NOMO-1 treated with DMSO at 0.1 percent for 48 hours (cell line): ENCODE measurements around the gene GABBR1.

Experiments used
- DNase-seq: peaks from one replicate; lab custom pipeline; 2025; ENCODE audit not compliant: unreplicated experiment; lab: John Stamatoyannopoulos, UW

Gene GABBR1

DNA sequence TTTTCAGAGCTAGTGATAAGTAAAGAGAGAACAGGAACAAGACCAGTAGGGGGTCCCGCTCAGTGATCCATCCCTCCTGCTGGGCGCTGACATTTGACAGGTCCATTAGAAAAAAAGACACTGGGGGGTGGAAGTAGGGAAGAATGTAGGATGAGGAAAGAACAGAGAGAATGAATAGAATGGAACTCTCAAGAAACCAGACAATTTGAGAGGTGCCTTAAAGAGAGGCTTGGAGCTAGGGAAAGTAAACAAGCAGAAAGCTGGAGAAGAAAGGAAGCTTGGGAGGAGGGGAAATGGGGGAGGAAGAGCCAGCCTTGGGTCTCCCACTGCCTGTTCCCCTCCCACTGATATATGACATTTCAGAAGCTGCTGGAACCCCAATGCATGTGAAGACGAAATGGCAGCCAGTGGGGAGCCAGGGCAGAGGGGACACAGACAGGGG is 8.4 kb downstream of the GABBR1 start:
- no peak for DNase-seq

DNA sequence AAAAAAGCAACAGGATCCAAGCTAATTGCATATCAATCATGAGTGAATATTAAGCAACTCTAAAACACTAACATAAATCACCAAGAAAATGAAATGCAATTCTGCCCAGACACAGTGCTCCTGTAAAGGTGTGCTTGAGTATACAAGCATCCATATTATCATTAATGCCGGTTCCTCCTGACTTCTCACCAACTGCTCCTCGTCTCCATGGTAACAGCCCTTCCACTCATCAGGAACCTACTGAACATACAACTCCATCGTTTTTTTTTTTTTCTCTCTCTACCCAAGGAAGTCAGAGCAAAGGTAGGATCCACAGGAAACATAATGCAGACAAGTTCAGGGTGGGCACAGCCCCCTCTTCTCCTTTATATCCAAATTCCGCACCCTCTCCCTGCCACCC is 12.4 kb downstream of the GABBR1 start:
- DNase-seq: no peak

DNA sequence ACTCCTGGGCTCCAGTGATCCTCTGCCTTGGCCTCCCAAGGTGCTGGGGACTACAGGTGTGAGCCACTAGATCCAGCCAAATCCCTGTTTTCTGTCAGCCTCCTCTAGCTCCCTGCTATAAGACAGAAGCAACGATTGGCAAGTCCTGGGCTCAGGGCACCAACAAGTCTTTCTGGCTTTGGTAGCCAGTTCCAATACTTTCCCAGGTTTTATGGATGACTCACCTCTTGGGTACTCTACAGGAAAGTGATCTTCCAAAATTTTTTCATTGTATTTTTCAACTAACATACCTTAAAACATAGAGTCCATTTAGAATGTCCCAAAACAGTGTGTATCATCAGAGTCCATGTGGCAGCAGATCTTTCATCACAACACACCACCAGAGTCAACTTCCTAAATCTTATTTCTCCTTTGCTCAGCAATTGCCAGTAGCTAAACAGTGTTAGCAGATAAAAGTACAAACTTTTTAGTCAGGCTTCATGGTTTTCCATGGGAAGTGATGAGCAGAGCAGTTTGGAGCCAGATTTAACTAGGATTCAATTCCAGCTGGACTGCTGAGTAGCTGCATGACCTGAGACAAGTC is 13.3 kb downstream of the GABBR1 start:
- DNase-seq: no peak

DNA sequence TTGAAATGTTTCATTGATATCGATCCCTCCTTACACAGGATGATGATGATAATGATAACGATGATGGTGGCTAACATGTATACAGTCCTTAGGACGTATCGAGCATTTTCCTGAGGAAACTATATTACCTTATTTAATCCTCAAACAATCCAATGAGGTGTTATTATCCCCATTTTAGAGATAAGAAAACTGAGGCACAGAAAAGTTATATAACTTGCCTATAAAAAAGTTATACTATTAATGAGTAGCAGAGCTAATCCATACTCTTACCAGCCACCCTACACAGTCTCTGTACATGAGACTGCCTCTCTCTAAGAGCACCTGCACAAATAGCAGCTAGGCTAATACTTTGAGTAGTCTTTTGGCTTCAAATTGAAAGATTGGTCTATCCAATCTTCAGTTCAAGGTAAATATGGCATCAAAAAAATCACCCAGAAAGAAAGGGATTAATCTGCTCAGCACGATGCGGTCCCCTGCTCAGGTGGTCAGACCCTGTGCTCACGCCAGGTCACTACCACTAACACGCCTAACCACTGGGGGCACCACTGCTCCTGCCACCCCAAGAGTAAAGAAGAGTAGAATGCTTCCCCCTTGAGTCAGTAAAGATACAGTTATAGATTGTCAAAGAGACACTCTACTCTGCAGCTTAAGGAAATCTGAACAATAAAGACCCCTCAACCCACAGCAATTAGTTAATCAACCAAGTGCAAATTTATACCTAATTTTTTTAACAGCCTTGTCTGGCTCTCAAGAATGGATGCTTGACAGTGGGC is 15.0 kb downstream of the GABBR1 start:
- DNase-seq: no peak

DNA sequence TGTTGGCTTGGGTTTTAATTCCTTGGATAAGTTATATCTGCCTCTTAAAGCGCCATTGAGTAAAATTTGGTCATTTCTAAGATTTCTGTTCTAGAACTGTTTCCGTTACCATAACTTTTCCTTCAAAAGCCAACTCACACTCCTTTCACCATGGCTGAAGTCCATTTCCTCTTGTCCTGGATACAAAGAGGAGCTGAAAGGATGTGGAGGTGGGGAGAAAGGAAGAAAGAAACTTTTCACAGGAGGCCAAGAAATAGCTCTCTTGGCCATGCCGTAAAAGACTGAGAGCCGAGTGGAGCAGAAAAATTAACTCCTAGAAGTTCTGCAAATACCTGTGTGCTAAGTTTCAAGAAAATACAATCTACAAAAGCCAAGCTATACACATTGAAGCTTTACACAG is 21.6 kb downstream of the GABBR1 start:
- no peak for DNase-seq

DNA sequence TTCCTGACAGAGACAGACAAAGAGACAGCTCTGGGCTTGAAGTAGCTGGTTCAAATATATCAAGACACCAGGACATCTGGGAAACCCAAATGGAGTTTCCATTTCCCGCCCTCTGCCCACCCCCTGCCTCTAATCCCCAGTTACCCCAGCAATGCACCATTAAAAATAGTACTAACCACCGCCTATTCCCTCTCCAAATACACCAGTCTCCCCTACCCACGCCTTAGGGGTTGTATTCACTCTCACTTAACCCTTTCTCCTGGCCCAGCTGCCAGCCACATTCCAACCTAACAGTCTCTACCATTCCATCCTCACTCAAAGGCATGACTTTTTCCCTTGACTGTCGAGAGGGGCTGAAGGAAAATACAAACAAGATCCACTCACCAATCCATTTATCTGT is 22.4 kb downstream of the GABBR1 start:
- DNase-seq: no peak

DNA sequence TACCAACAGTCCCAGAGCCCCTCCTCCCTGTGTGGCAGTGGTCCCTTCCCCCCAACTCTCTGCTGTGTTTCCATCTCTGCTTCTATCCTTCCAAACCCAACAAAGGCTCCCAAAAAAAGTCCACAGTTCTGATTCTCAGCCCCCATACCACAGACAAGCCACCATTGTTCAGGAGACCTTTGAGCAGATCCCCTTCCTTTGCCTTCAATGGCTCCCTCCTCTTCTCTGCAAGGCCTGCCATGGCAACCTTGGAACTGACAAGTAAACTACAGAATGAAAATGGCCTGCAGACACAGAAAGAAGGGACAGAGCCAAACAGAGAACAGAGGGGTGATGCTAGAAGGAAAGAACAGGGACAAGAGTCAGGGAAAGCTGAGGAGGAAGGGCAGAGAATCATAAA is 24.9 kb downstream of the GABBR1 start:
- no peak for DNase-seq

DNA sequence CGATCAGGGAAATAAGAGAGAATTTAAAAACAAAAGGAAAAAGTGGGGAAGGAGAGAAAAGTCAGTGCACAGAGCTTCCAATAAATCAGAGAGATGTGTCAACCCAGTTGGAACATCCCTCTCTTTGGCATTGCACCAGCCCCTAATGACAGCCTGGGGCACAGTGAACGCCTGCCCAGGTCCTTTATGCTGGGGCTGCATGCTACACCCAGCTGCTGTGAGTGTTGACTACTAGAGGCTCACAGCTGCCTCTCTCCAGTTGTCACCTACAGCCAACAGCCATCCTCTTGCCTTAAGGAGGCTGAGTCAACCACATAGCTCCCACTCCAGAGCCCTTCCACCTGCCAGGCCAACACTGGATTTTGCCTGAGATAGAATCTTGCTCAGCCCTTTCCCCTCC is 29.1 kb downstream of the GABBR1 start:
- no peak for DNase-seq

DNA sequence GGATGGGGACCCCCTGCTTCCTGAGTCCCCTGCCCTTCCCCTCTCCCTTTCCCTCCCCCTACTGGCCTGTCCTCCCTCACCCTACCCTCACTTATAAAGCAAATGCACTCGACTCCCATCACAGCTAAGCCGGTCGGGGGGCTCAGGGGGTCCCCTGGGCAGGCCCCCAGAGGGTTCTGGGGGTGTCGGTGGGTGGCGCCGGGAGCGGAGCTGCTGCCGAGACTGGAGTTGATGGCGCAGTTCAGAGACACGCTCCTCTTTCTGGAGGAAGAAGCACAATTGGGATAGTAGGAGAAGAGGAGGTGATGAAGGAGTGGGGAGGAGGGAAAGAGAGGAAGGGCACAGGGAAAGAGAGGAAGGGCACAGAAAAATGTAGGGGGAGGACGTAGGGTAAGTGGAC is 29.5 kb downstream of the GABBR1 start:
- no peak for DNase-seq

DNA sequence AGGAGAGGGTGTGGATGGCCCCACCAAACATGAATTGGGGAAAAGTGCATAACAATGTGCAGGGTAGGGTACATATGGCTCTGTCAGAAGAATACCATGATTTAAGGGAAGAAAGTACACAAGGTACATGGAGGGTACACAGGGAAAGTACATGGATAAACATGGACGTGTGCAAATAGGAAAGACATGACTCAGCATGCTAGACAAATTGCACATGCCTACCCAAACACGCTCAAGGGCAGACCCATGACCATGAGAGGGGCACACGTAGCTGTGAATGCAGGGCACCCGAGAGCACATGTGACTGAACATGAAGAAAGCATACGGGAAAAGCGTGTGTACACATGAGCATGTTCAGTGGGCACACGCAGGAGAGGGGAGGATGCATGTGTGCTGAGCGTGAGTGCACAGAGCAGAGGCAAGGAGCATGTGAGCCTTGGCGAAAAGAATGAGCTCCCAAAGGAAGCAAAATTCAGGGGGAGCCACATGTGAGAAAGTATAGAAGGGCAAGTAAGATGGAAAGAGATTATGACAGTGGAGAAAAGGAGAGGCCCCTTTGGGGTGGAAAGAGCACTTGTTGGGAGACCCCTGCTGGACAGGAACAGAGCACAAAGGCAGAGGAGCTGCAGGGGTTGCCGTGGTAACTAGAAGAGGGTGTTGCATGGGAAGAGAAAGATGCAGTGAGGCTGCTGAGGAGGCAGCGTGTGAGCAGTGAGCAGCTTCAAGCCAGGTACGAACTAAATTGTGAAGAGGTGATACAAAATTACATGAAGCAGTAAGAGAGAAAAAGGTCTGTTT is 30.2 kb downstream of the GABBR1 start:
- DNase-seq: no peak

DNA sequence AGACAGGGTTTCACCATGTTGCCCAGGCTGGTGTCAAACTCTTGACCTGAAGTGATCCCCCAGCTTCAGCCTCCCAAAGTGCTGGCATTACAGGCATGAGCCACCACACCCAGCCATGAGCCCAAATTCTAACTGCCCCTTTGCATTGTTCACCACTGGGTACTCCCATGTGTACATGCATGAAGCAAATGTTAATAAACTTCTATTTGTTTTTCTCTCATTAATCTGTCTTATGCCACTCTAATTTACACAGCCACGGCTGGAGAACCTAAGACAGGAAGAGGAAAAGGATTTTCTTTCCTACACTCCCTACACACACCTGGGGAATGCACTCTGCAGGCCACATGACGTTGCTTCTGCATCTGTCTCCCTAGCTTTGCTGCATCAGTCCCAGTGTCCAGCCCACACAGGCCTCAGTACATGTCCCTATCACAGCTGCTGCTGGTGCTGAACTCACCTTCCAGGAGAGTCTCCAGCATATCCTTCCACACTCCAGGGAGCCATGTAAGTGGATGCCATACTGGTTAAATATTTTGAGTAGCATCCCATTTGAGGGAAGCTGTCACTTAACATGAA is 34.7 kb downstream of the GABBR1 start:
- no peak for DNase-seq

DNA sequence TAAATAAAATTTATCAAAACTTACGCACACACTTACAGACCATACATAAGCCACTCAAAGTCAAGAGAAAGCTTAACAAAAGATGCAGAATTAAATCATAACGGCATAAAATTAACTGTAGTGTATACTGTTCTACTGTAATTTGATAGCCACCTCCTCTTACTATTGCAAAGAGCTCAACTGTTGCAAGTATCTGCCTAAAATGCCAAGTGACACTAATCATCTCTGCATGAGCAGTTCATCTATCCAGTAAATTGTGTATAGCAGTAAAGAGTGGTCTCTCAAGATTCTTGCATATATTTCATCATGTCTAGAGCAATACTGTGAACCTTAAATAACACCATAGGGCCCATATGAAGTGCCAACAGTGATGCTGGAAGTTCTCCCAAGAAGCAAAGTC is 35.8 kb downstream of the GABBR1 start:
- no peak for DNase-seq

DNA sequence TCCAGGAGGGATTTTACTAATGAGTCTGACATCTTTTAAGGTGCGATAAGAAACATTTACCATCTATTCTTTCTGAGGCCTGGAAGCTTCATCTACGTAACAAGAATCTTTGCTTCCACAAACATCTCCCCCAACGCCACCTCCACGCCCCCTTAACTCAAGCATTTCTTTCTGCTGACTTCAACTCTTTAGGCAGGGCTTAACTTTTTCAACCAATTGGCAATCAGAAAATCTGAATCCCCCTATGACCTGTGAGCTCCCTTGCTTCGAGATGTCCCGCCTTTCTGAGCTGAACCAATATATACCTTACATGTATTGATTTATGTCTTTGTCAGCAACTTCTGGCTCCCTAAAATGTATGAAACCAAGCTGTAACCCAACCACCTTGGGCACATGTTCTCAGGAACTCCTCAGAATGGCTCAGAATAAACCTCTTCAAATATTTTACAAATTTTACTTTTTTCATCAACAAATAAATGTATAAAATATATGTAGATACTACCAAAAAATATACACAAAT is 36.5 kb downstream of the GABBR1 start:
- DNase-seq: no peak

DNA sequence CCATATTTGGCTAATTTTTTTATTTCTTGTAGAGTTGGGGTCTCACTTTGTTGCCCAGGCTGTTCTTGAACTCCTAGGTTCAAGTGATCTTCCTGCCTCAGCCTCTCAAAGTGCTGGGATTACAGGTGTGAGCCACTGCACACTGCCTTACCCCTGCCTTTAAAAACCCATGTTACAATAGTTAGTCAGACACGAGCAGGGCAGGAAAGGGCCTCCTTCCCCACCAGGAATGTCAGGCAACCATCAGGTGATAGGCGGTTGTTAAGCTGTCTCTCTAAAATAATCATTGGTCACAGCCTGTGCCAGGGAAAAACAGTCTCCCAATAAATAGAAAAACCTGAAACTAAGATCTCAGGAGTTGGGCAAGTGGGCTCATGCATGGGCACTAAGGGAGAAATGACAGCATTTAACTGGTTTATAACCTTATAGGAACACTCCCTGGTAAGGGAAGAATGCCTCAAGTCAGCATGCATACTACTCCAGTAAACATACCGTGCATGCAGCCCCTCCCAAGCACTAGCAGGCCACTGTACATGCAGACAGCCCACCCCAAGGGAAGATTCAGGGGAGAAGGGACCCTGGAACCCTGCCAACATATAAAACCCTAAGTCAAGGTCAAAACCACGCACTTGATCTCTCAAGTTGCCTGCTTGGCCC is 39.7 kb downstream of the GABBR1 start:
- no peak for DNase-seq

DNA sequence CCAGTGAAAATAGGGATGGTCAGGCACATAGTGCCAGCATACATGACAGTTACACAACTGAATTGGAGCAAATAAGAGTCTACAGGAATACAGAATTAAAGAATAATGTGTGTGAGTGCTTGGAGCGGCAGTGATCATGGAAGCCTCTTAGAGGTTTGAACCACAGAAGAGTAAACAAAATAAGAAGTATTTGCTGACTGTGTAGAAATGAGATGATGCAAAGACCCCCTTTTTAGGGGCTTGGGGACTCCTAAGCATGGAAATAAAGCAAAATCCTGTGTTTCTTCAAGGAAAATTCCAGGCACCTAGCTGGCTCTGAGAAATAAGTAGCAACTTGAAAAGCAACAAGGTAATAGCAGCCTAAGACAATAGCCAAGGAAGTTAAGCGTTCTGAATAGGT is 41.3 kb downstream of the GABBR1 start:
- no peak for DNase-seq

DNA sequence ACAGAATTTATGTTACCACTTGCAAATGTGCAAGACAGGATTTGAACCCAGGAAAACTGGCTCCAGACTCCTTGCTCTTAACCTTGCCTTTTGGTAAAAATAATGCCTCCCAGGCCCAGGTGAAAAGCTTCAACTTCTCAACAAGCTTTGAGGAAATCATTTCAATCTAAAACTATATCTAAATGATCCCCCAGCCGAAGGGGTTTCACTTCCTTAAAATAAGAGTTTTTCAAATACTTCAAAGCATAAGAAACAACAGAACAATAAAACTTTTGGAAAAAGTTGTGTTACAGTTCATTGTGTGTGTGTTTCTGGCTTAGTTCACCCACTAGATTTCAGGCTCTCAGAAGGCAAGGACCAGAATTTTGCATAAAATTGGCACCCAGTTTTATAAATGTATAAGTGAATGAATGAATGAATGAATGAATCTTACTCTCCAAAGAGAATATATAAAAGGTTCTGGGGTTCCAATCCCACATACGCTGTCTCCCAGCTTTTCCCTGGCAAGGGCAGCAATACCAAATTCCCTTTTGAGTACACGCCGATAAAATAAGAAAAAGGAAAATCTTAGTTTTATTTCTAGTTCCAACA is 42.7 kb downstream of the GABBR1 start:
- peak; percentile 36 for DNase-seq

DNA sequence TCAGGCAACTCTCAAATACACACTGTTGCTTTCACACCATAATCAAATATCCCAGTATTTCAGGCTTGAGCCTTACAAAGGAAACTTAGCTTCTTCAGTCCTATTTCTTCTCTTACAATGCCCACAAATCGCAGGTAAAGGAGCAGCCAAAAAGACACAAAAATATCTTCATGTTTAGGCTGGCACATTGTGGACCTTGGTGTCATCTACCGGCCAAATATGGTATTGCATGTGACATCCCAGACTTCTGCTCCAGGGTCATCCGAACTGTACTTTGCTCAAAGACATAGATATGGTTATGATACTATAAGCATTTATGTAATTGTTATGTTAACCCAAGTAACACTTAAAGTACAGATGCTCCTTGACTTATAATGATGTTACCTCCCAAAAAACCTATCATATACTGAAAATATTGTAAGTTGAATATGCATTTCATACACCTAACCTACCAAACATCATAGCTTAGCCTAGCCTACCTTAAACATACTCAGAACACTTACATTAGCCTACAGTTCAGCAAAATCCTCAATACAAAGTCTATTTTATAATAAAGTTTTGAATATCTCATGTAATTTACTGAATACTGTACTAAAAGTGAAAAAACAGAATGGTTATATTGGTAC is 43.4 kb downstream of the GABBR1 start:
- DNase-seq: peak; percentile 43

DNA sequence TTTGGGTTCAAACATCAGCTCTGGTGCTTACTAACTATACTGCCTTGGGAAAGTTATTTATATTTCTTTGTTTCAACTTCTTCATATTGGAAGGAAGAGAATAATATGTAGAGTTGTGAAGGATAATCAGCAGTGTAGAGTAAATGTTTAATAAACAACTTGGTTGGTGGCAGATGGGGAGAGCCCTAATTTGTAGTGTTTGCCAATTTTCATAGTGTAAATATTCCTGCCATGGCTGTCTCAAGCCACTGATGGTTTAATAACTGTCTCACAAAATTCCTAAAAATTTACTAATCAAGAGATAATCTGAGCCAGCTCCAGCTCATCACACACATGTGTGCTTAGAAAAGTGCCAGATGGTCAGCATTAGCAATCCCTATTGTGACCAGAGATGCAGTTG is 48.2 kb downstream of the GABBR1 start, which contains the start of gene OR2H2:
Gene OR2H2, plus strand, starts transcription at position 301 of the 400 bp plus-strand sequence. CDS start 2,824 bp downstream, outside the sequence.
- no peak for DNase-seq

DNA sequence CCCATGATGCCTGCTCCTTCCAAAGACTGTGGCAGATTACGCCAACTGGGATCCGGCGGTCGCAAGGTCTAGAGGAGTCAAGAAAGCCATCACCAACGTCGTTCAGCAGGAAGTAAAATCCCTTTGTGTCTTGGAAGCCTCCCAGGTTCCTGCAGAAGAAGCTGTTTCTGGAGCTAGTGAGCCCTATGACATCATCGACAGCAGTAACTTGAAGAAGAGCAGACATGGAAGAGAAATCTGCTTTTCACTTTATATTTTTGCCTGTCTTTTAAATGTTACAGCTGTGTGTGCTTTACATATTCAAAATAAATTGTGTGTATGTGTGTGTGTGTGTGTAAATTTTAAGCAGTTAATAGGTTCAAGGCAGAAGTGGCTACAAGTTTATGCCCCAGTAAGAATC is 55.4 kb downstream of the GABBR1 start:
- DNase-seq: no peak

DNA sequence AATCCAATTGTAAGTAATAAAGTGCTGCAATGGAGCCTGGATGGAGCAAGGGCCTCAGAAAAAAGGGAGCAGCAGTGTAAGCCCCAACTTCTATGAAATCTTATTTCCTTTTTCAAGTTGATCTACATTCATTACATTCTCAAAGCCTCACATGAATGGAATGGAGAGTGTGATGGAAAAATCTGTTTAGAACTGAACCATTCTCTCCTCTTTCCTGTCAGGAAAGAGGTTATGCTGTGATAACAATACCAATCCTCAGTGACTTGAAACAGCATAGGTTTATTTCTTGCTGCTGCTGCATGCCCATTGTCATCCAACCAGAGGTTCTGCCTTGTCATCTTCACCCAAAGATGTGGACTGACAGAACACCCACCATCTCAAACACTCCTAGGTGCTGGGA is 56.9 kb downstream of the GABBR1 start:
- DNase-seq: no peak
